SK-N-SH (cell line): ENCODE data around the gene ERC2. TPM values are rescaled to one million over a fixed set of nuclear protein-coding genes. Genes with fewer than 3 reads are reported as not detected.

Experiments used
- CTCF ChIA-PET: fragments of 300-600, 350-600 bp; formaldehyde crosslinking; extraction: SDS; loops from one replicate; lab custom pipeline; 2021; lab: Yijun Ruan, JAX
- POLR2A ChIA-PET: fragments of 350-600 bp; sonication (Branson Sonifier 250); formaldehyde crosslinking; extraction: SDS; loops from one replicate; lab custom pipeline; 2020; ENCODE audit warnings: antibody characterized with exemption, inconsistent platforms; lab: Yijun Ruan, JAX
- DNase-seq: peaks from one replicate; pipeline ENCODE4 v3.0.0; 2012
- H2AFZ ChIP-seq: fragments of 200-600 bp; sonication (generic); 2 replicates; pipeline ENCODE4 v1.8.1; 2016; ENCODE audit warnings: antibody characterized with exemption, mild to moderate bottlenecking, low read depth
- H3F3A ChIP-seq: fragments of 200-600 bp; sonication (generic); replicated peaks from 2 replicates; pipeline ENCODE3; 2016; ENCODE audit warnings: antibody characterized with exemption, mild to moderate bottlenecking; ENCODE audit not compliant: insufficient read depth
- H3K27ac ChIP-seq, 2 experiments: fragments of 200-500 bp in 1 of 2; fragments of 200-600 bp in 1 of 2; sonication (Bioruptor generic) in 1 of 2; sonication (generic), shearing (Covaris generic) in 1 of 2; 2 replicates each; pipeline versions ENCODE4 v1.5.1 to v1.6.1; 2014 to 2016; ENCODE audit warnings: low read depth in 2 of 2, inconsistent platforms in 1 of 2, low read length in 1 of 2, mild to moderate bottlenecking in 1 of 2, mixed read lengths in 1 of 2
- H3K27me3 ChIP-seq: fragments of 200-600 bp; sonication (generic), shearing (Covaris generic); 2 replicates; pipeline ENCODE4 v1.6.1; 2016; ENCODE audit warnings: mixed run types; ENCODE audit not compliant: insufficient read depth
- H3K36me3 ChIP-seq, 2 experiments: fragments of 200-500 bp in 1 of 2; fragments of 200-600 bp in 1 of 2; sonication (Bioruptor generic) in 1 of 2; sonication (generic) in 1 of 2; replicated peaks in 1 of 2; 2 replicates each; pipeline versions ENCODE3 to v1.5.1; 2014 to 2016; ENCODE audit warnings: low read length in 1 of 2, mild to moderate bottlenecking in 1 of 2; ENCODE audit not compliant: insufficient read depth in 2 of 2, control insufficient read depth in 1 of 2
- H3K4me1 ChIP-seq, 2 experiments: fragments of 200-500 bp in 1 of 2; fragments of 200-600 bp in 1 of 2; sonication (Bioruptor generic) in 1 of 2; sonication (generic), shearing (Covaris generic) in 1 of 2; 2 replicates each; pipeline versions ENCODE4 v1.5.1 to v1.6.1; 2014 to 2016; ENCODE audit warnings: low read depth in 1 of 2, low read length in 1 of 2, mixed run types in 1 of 2; ENCODE audit not compliant: insufficient read depth in 2 of 2, control insufficient read depth in 1 of 2
- H3K4me2 ChIP-seq: fragments of 200-600 bp; sonication (generic), shearing (Covaris generic); 2 replicates; pipeline ENCODE4 v1.6.1; 2017; ENCODE audit warnings: mixed run types
- H3K4me3 ChIP-seq, 2 experiments: fragments of 200-500 bp in 1 of 2; fragments of 200-600 bp in 1 of 2; sonication (Bioruptor generic) in 1 of 2; sonication (generic), shearing (Covaris generic) in 1 of 2; 2 replicates each; pipeline versions ENCODE4 v1.5.1 to v1.8.1; 2014 to 2016; ENCODE audit warnings: low read depth in 2 of 2, inconsistent platforms in 1 of 2, low read length in 1 of 2, mild to moderate bottlenecking in 1 of 2, mixed read lengths in 1 of 2, moderate library complexity in 1 of 2
- H3K79me2 ChIP-seq: fragments of 200-600 bp; sonication (generic); 2 replicates; pipeline ENCODE4 v1.8.1; 2017; ENCODE audit warnings: mild to moderate bottlenecking; ENCODE audit not compliant: insufficient read depth
- H3K9ac ChIP-seq: fragments of 200-600 bp; sonication (generic); 2 replicates; pipeline ENCODE4 v1.6.1; 2017; ENCODE audit warnings: mixed run types
- H3K9me2 ChIP-seq: fragments of 200-600 bp; sonication (generic); 2 replicates; pipeline ENCODE4 v1.6.1; 2017; ENCODE audit warnings: mixed run types
- H3K9me3 ChIP-seq: fragments of 200-600 bp; sonication (generic); 2 replicates; pipeline ENCODE4 v1.6.1; 2017; ENCODE audit warnings: mixed run types, mild to moderate bottlenecking, moderate library complexity
- H4K20me1 ChIP-seq: fragments of 200-600 bp; sonication (generic); 2 replicates; pipeline ENCODE4 v1.6.1; 2017; ENCODE audit warnings: mild to moderate bottlenecking, mixed run types; ENCODE audit not compliant: insufficient read depth
- EZH2phosphoT487 ChIP-seq: fragments of 200-600 bp; sonication (generic); IDR thresholded peaks from 2 replicates; pipeline ENCODE4 v1.6.1; 2017; ENCODE audit warnings: low read depth, mixed run types, mild to moderate bottlenecking, antibody characterized with exemption, moderate library complexity, borderline replicate concordance
- IRF3 ChIP-seq: fragments of 150-350 bp; IDR thresholded peaks from 2 replicates; pipeline ENCODE4 v1.6.1; 2016; ENCODE audit warnings: mild to moderate bottlenecking, low read depth, low read length
- MAX ChIP-seq: IDR thresholded peaks from 2 replicates; pipeline ENCODE4 v1.4.0; 2012; ENCODE audit warnings: low read depth
- PBX3 ChIP-seq: IDR thresholded peaks from 2 replicates; pipeline ENCODE4; 2012
- REST ChIP-seq: IDR thresholded peaks from 2 replicates; pipeline ENCODE4 v1.6.1; 2012; ENCODE audit warnings: mild to moderate bottlenecking, low read depth, low read length, moderate library complexity
- RXRA ChIP-seq: IDR thresholded peaks from 2 replicates; pipeline ENCODE4 v1.4.0; 2012; ENCODE audit warnings: low read depth, mild to moderate bottlenecking, borderline replicate concordance
- SIN3A ChIP-seq: IDR thresholded peaks from 2 replicates; pipeline ENCODE4 v1.6.1; 2012; ENCODE audit warnings: low read depth, mild to moderate bottlenecking, low read length, moderate library complexity, borderline replicate concordance
- SMC3 ChIP-seq: IDR thresholded peaks from 2 replicates; pipeline ENCODE4 v1.6.1; 2012; ENCODE audit warnings: low read depth, low read length, improper control_type of control experiment
- TCF12 ChIP-seq: IDR thresholded peaks from 2 replicates; pipeline ENCODE4 v1.4.0; 2012
- YY1 ChIP-seq: IDR thresholded peaks from 2 replicates; pipeline ENCODE4 v1.4.0; 2012; ENCODE audit warnings: low read depth, mild to moderate bottlenecking
- WGBS: methylation state at CpG from one replicate; pipeline ENCODE4 v1.1.6; 2017; ENCODE audit warnings: low lambda C conversion rate; 5-methylcytosine and 5-hydroxymethylcytosine counted together
- polyA plus RNA-seq, 3 experiments: library from polyadenylated mRNA; depleted of rRNA; stranded (reverse); fragments of >200 nt; gene quantifications; 2 replicates each; pipeline ENCODE4 v1.2.3, GENCODE V29; 2012

The ERC2 gene
- polyA plus RNA-seq, 1 of the 3 experiments (the other 2 are of a cell fraction) = 1.6 TPM

- DNase-seq = no peak
- 67% methylated on average over 12 of the region's 12 CpGs for WGBS
- CTCF ChIA-PET = interaction anchor here (0.6 to 3.1 kb wide), 5 partner anchors 10 to 172 kb away, joined by 3 to 18 read pairs (median 5); partner anchors contain the start of gene ERC2
Measured at GRCh38 chr3:56458496-56459103, 9.7 kb downstream of the ERC2 start.

GRCh38 chr3:56456117-56456516, 12.2 kb downstream of the ERC2 start:
- WGBS = 24% methylated on average over 1 of the region's 1 CpG
- Histone ChIP-seq H3K4me1 (no peaks in the 10 kb centered on the region; a peak in 1 of 4 replicates), H3K79me2 (no peaks in the 10 kb centered on the region), H3F3A (no peaks in the 10 kb centered on the region), H3K4me2 (no peak overlapping the region), H3K27me3 (no peaks in the 10 kb centered on the region), H3K9me3 (no peaks in the 10 kb centered on the region), H3K9ac (no peak overlapping the region), H4K20me1 (no peaks in the 10 kb centered on the region), H3K9me2 (no peaks in the 10 kb centered on the region), H2AFZ (no peak overlapping the region), H3K4me3 (no peak overlapping the region), H3K36me3 (no peaks in the 10 kb centered on the region), H3K27ac (no peak overlapping the region)
- no peak for TF ChIP-seq YY1
- TF ChIP-seq IRF3 = no peak
- TF ChIP-seq TCF12 = no peak
- no peak for TF ChIP-seq EZH2phosphoT487
- no peak for TF ChIP-seq SIN3A
- no peak for TF ChIP-seq SMC3
- no peak for TF ChIP-seq REST
- no peak for TF ChIP-seq MAX
- TF ChIP-seq RXRA = no peak
- CTCF ChIA-PET = interaction anchor here (0.7 to 2.3 kb wide), 6 partner anchors 9 to 205 kb away, joined by 3 to 9 read pairs (median 4); no protein-coding TSS in a partner anchor
- POLR2A ChIA-PET = no interaction called here
- no peak for DNase-seq

More at GRCh38 chr3:56458496-56459103, 9.7 kb downstream of the ERC2 start:
- Histone ChIP-seq H3K9me2 (no peaks in the 10 kb centered on the region), H3K27me3 (no peaks in the 10 kb centered on the region), H3K79me2 (no peaks in the 10 kb centered on the region), H2AFZ (no peak overlapping the region), H3K9ac (no peak overlapping the region), H3K4me2 (no peak overlapping the region), H3K36me3 (no peaks in the 10 kb centered on the region), H3K9me3 (no peaks in the 10 kb centered on the region), H3K4me3 (no peak overlapping the region), H3F3A (no peaks in the 10 kb centered on the region), H4K20me1 (no peaks in the 10 kb centered on the region), H3K27ac (no peak overlapping the region), H3K4me1 (no peaks in the 10 kb centered on the region; a peak in 1 of 4 replicates)
- POLR2A ChIA-PET = no interaction called here
- no peak for TF ChIP-seq PBX3
